Calu3 (cell line): Measurements from ENCODE around the gene STMN3. TPM values are rescaled to one million over a fixed set of nuclear protein-coding genes. Genes with fewer than 3 reads are reported as not detected.
"Not testable (repeated sequence)": the region's sequence is repeated elsewhere in the genome, so short reads cannot be mapped to it uniquely, and the experiment has no call there.

Experiments
- BruUV-seq: library from RNA; stranded (reverse); fragments of 400-500 nt; replicated peaks from 2 replicates; lab custom pipeline; 2021; lab: Mats Ljungman, UMichigan
- CTCF ChIA-PET: fragments of 300-600 bp; sonication (Branson Sonifier 250); formaldehyde crosslinking; loops from one replicate; lab custom pipeline; 2022; ENCODE audit warnings: antibody characterized with exemption; lab: Charles Lee
- DNase-seq: peaks from one replicate; pipeline ENCODE4 v3.0.0; 2022
- H3K27ac Mint-ChIP-seq: one replicate; pipeline ENCODE4 v1.8.0; 2022; ENCODE audit warnings: mixed read lengths; ENCODE audit not compliant: unreplicated experiment
- H3K27me3 Mint-ChIP-seq: one replicate; pipeline ENCODE4 v1.8.0; 2022; ENCODE audit warnings: mixed read lengths; ENCODE audit not compliant: unreplicated experiment
- H3K36me3 Mint-ChIP-seq: one replicate; pipeline ENCODE4 v1.8.0; 2022; ENCODE audit warnings: mild to moderate bottlenecking, moderate library complexity, mixed read lengths; ENCODE audit not compliant: insufficient read depth, unreplicated experiment
- H3K4me1 Mint-ChIP-seq: one replicate; pipeline ENCODE4 v1.8.0; 2022; ENCODE audit warnings: mild to moderate bottlenecking, low read depth, mixed read lengths; ENCODE audit not compliant: unreplicated experiment
- H3K4me3 Mint-ChIP-seq: one replicate; pipeline ENCODE4 v1.8.0; 2022; ENCODE audit warnings: mild to moderate bottlenecking, low read depth, moderate library complexity, mixed read lengths; ENCODE audit not compliant: unreplicated experiment
- H3K9me3 Mint-ChIP-seq: one replicate; pipeline ENCODE4 v1.8.0; 2022; ENCODE audit warnings: low read depth, mixed read lengths; ENCODE audit not compliant: unreplicated experiment
- intact Hi-C: fragments of 100-400 bp; cut with micrococcal nuclease; formaldehyde crosslinking; loops from one replicate; pipeline ENCODE4 v1.10.0; 2022; ENCODE audit not compliant: unreplicated experiment
- total RNA-seq: library from RNA; stranded (reverse); gene quantifications from 2 replicates; pipeline ENCODE4 v1.2.3, GENCODE V29; 2022
- TF ChIP-seq, protein P1 (sequence below): fragments of 200-600 bp; IDR thresholded peaks from one replicate; pipeline ENCODE4 v1.8.0; 2022; ENCODE audit warnings: antibody characterized with exemption; ENCODE audit not compliant: unreplicated experiment

The STMN3 gene
- total RNA-seq, 1 experiment from 2014 or later = 2.3 TPM

DNA sequence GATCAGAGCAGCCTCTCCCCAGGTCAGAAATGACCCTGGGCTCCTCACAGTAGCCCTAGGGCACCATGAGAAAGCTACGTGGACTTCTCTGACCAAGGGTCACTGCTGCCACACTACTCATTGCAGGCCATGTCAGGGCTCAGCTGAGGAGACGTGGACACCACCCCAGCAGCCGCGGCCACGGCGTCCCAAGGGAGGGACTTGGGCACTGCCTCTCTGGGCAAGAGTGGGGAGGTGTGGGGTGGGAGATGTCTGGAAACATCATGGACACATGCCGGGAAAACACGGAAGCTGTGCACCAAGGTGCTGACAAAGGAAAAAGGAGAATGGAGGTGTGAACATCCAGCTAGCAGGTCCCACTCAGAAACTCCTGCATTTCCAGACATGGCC, 35.4 kb downstream of the STMN3 start:
- Mint-ChIP-seq H3K27ac (no peak overlapping the region), H3K4me3 (no peak overlapping the region), H3K9me3 (peaks cover 5% of the 10 kb centered on the region), H3K4me1 (no peaks in the 10 kb centered on the region), H3K27me3 (no peaks in the 10 kb centered on the region), H3K36me3 (peaks cover 6% of the 10 kb centered on the region)
- intact Hi-C loops = no loop called here
- no peak for DNase-seq
- CTCF ChIA-PET = interaction anchor here (0.6 kb wide), 1 partner anchor 167 kb away, joined by 6 read pairs; no protein-coding TSS in a partner anchor
- TF ChIP-seq, protein P1, sequence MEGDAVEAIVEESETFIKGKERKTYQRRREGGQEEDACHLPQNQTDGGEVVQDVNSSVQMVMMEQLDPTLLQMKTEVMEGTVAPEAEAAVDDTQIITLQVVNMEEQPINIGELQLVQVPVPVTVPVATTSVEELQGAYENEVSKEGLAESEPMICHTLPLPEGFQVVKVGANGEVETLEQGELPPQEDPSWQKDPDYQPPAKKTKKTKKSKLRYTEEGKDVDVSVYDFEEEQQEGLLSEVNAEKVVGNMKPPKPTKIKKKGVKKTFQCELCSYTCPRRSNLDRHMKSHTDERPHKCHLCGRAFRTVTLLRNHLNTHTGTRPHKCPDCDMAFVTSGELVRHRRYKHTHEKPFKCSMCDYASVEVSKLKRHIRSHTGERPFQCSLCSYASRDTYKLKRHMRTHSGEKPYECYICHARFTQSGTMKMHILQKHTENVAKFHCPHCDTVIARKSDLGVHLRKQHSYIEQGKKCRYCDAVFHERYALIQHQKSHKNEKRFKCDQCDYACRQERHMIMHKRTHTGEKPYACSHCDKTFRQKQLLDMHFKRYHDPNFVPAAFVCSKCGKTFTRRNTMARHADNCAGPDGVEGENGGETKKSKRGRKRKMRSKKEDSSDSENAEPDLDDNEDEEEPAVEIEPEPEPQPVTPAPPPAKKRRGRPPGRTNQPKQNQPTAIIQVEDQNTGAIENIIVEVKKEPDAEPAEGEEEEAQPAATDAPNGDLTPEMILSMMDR = no peak
- BruUV-seq = no TSS peak

GRCh38 chr20:63617092-63617875, 35.9 kb downstream of the STMN3 start:
- Mint-ChIP-seq H3K4me3 (no peak overlapping the region), H3K27me3 (no peaks in the 10 kb centered on the region), H3K4me1 (no peaks in the 10 kb centered on the region), H3K36me3 (peaks cover 6% of the 10 kb centered on the region), H3K27ac (no peak overlapping the region), H3K9me3 (peaks cover 5% of the 10 kb centered on the region)
- CTCF ChIA-PET = interaction anchor here (1.6 kb wide), 1 partner anchor 24 kb away, joined by 3 read pairs; no protein-coding TSS in a partner anchor
- TF ChIP-seq, protein P1 = no peak
- intact Hi-C loops = no loop called here
- no TSS peak for BruUV-seq
- DNase-seq = no peak

DNA sequence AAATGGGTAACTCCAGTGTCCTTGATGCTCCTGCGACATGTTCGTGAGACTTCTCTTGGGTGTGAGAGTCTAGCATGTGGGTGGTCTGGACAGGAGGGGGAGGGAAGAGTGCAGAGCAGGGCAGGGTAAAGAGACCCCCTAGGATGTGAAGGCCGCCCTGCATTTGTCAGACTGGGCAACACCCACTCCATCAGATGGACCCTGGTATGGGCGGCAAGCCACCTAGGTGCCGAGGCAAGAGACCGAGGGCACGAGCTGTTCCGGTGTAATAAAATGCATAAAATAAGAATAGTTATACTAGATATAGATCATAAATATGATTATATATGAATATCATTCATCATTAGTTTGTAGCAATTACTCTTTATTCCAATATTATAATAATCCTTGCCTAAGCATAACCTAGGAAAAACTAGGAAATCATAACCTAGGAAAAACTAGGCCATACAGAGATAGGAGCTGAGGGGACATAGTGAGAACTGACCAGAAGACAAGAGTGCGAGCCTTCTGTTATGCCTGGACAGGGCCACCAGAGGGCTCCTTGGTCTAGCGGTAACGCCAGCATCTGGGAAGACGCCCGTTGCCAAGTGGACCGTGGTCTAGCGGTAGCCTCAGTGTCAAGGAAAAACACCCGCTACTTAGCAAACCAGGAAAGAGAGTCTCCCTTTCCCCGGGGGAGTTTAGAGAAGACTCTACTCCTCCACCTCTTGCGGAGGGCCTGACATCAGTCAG, 39.2 kb downstream of the STMN3 start:
- H3K4me1 Mint-ChIP-seq, H3K4me3 Mint-ChIP-seq, H3K36me3 Mint-ChIP-seq, H3K27me3 Mint-ChIP-seq, BruUV-seq, intact Hi-C loops, H3K27ac Mint-ChIP-seq, H3K9me3 Mint-ChIP-seq, DNase-seq: not testable (repeated sequence)
- CTCF ChIA-PET = interaction anchor here (1.0 kb wide), 1 partner anchor 28 kb away, joined by 3 read pairs; no protein-coding TSS in a partner anchor

- no peaks in the 10 kb centered on the region for H3K4me1 Mint-ChIP-seq
- H3K4me3 Mint-ChIP-seq = no peak overlapping the region
- H3K9me3 Mint-ChIP-seq = peaks cover 5% of the 10 kb centered on the region
- intact Hi-C loops = no loop called here
- CTCF ChIA-PET = no interaction called here
- TF ChIP-seq, protein P1 = no peak
- no peak overlapping the region for H3K27ac Mint-ChIP-seq
- H3K27me3 Mint-ChIP-seq = no peaks in the 10 kb centered on the region
- H3K36me3 Mint-ChIP-seq = peaks cover 6% of the 10 kb centered on the region
- no peak for DNase-seq
- no TSS peak for BruUV-seq
Observed at GRCh38 chr20:63612276-63612931, 40.8 kb downstream of the STMN3 start.
